ENCODE measurements around the gene FGF14.

The FGF14 gene

GRCh38 chr13:102172406-102172805, 229.4 kb downstream of the FGF14 start:
- in situ Hi-C loops (cut with HindIII; ENCODE audit: low sequenced_read_pairs) = no loop called here

DNA sequence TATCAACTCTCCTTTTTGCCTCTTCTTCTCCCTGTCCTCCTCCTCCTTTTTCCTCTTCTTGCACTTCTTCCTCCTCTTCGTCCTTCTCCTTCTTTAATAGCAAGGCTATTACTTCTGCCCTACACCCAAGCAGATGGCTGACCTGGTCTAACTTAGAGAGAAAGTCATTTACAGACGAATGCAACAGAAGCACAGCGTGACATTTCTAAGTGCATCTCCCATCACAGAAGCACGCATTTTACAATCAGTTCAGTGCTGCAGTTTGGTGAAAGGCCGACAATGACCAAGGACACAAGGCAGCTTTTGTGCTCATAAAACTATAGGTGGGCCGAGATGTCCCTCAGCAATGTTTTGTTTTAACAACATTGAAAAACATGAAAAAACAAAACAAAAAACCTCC, 231.5 kb downstream of the FGF14 start:
- in situ Hi-C loops (cut with HindIII; ENCODE audit: low sequenced_read_pairs) = no loop called here
- TF ChIP-seq, protein P1, sequence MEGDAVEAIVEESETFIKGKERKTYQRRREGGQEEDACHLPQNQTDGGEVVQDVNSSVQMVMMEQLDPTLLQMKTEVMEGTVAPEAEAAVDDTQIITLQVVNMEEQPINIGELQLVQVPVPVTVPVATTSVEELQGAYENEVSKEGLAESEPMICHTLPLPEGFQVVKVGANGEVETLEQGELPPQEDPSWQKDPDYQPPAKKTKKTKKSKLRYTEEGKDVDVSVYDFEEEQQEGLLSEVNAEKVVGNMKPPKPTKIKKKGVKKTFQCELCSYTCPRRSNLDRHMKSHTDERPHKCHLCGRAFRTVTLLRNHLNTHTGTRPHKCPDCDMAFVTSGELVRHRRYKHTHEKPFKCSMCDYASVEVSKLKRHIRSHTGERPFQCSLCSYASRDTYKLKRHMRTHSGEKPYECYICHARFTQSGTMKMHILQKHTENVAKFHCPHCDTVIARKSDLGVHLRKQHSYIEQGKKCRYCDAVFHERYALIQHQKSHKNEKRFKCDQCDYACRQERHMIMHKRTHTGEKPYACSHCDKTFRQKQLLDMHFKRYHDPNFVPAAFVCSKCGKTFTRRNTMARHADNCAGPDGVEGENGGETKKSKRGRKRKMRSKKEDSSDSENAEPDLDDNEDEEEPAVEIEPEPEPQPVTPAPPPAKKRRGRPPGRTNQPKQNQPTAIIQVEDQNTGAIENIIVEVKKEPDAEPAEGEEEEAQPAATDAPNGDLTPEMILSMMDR (IDR thresholded peaks at IDR 0.05; ENCODE audit: low read depth, low read length, missing control alignments) = no peak

More at GRCh38 chr13:102172406-102172805, 229.4 kb downstream of the FGF14 start:
- TF ChIP-seq, protein P1 (IDR thresholded peaks at IDR 0.05; ENCODE audit: low read depth, low read length, missing control alignments) = no peak
- no peak overlapping the region for H3K4me3 ChIP-seq (ENCODE audit: low read depth, low read length)
- DNase-seq (ENCODE audit: low read depth) = no peak

GRCh38 chr13:102169471-102170015, 232.3 kb downstream of the FGF14 start:
- no peak overlapping the region for H3K4me3 ChIP-seq (ENCODE audit: low read depth, low read length)
- no peak for DNase-seq (ENCODE audit: low read depth)
- TF ChIP-seq, protein P1 (IDR thresholded peaks at IDR 0.05; ENCODE audit: low read depth, low read length, missing control alignments) = no peak
- in situ Hi-C loops (cut with HindIII; ENCODE audit: low sequenced_read_pairs) = no loop called here

More for the DNA sequence above, 231.5 kb downstream of the FGF14 start:
- no peak for DNase-seq (ENCODE audit: low read depth)
- H3K4me3 ChIP-seq (ENCODE audit: low read depth, low read length) = no peak overlapping the region

GRCh38 chr13:102152790-102153189, 249.1 kb downstream of the FGF14 start:
- in situ Hi-C loops (cut with HindIII; ENCODE audit: low sequenced_read_pairs) = no loop called here
- DNase-seq (ENCODE audit: low read depth) = no peak
- no peak overlapping the region for H3K4me3 ChIP-seq (ENCODE audit: low read depth, low read length)
- TF ChIP-seq, protein P1 (IDR thresholded peaks at IDR 0.05; ENCODE audit: low read depth, low read length, missing control alignments) = no peak

- in situ Hi-C loops (cut with HindIII; ENCODE audit: low sequenced_read_pairs) = no loop called here
- no peak overlapping the region for H3K4me3 ChIP-seq (ENCODE audit: low read depth, low read length)
- TF ChIP-seq, protein P1 (IDR thresholded peaks at IDR 0.05; ENCODE audit: low read depth, low read length, missing control alignments) = no peak
- no peak for DNase-seq (ENCODE audit: low read depth)
These were observed 254.5 kb downstream of the FGF14 start for GRCh38 chr13:102147353-102147752.

GRCh38 chr13:102145750-102146149, 256.1 kb downstream of the FGF14 start:
- no peak for DNase-seq (ENCODE audit: low read depth)
- in situ Hi-C loops (cut with HindIII; ENCODE audit: low sequenced_read_pairs) = no loop called here
- TF ChIP-seq, protein P1 (IDR thresholded peaks at IDR 0.05; ENCODE audit: low read depth, low read length, missing control alignments) = no peak
- no peak overlapping the region for H3K4me3 ChIP-seq (ENCODE audit: low read depth, low read length)

All from astrocyte of the cerebellum (primary cell).